Measurements from ENCODE around the gene MLEC.

The MLEC gene

DNA sequence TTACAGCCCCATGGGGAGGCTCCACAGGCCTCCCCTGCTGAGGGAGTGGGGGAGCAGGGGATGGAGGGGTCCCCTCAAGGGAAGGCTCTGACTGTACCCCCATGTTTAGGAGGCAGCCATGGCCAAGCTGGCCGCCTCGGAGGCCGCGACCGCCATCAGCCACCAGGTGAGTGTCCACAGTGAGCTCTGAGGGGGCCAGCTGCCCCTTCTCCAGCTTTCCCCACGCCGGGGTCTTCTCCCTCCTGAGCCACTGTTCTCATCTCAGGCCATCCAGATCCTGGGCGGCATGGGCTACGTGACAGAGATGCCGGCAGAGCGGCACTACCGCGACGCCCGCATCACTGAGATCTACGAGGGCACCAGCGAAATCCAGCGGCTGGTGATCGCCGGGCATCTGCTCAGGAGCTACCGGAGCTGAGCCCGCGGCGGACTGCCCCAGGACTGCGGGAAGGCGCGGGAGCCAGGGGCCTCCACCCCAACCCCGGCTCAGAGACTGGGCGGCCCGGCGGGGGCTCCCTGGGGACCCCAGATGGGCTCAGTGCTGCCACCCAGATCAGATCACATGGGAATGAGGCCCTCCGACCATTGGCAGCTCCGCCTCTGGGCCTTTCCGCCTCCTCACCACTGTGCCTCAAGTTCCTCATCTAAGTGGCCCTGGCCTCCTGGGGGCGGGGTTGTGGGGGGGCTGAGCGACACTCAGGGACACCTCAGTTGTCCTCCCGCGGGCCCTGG lies 52.2 kb downstream of the MLEC start:
- no peaks in the 10 kb centered on the region for H3K36me3 ChIP-seq (ENCODE audit: insufficient read depth, low read length)
- no peak overlapping the region for H3K4me2 ChIP-seq (ENCODE audit: low read length)
- no peaks in the 10 kb centered on the region for H3K27me3 ChIP-seq (ENCODE audit: control insufficient read depth, insufficient read depth, low read length)
- H3K9me3 ChIP-seq (replicated peaks; ENCODE audit: low read length) = no peaks in the 10 kb centered on the region
- H3K4me1 ChIP-seq (ENCODE audit: control insufficient read depth, insufficient read depth, low read length) = no peaks in the 10 kb centered on the region
- H3K4me3 ChIP-seq (ENCODE audit: low read length) = no peak overlapping the region
- H3K9ac ChIP-seq (ENCODE audit: low read depth, low read length) = no peak overlapping the region

DNA sequence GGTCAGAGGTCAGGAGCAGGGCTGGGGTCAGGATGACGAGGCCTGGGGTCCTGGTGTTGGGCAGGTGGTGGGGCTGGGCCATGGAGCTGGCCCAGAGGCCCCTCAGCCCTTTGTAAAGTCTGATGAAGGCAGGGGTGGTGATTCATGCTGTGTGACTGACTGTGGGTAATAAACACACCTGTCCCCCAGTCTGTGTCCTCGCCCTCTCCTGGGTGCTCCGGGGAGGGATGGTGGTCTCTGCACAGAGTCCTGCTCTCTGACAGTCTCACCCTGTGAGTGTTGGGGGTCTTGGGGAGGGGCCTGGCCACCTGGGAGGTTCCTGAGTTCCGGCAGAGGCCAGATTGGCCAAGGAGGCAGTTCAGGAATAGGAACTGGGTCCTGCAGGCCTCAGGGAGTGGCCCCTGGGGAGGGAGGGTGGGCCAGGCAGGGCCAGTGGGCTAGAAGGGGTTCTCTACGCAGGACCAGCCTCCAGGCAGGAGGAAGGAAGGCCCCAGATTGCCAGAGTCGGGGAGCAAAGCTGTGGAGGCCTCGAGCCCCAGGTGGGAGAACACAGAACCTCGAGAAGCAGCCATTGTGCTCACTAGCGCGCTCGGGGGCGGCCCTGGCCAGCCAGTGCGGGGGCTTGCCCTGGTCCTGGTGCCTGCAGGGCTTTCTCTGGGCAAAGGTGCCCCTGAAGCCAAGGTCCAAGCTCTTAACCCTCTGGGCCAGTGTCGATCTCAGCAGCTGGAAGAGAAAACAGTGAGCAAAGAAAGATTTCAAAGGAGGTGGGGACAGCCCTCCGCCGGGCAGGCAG lies 53.1 kb downstream of the MLEC start:
- no peaks in the 10 kb centered on the region for H3K36me3 ChIP-seq (ENCODE audit: insufficient read depth, low read length)
- no peak overlapping the region for H3K4me3 ChIP-seq (ENCODE audit: low read length)
- H3K27me3 ChIP-seq (ENCODE audit: control insufficient read depth, insufficient read depth, low read length) = no peaks in the 10 kb centered on the region
- no peaks in the 10 kb centered on the region for H3K4me1 ChIP-seq (ENCODE audit: control insufficient read depth, insufficient read depth, low read length)
- H3K9me3 ChIP-seq (replicated peaks; ENCODE audit: low read length) = no peaks in the 10 kb centered on the region
- H3K9ac ChIP-seq (ENCODE audit: low read depth, low read length) = no peak overlapping the region
- H3K4me2 ChIP-seq (ENCODE audit: low read length) = no peak overlapping the region

DNA sequence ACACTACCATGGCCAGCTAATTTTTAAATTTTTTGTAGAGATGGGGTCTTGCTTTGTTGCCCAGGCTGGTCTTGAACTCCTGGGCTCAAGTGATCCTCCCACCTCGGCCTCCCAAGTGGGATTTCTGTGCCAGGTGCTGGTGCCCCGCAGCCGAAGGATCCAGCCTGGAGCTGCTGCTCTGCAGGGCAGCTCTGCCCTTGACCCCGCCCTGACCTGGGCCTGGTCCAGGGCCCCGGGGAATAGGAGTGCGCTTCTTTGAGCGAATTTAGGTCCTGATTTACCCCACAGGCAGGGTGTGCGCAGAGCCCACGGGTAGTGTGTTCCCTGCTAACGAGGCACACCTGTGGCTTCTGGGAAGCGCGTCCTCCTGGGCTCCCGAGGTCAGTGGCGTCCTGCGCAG lies 53.9 kb downstream of the MLEC start:
- H3K4me1 ChIP-seq (ENCODE audit: control insufficient read depth, insufficient read depth, low read length) = no peaks in the 10 kb centered on the region
- H3K4me3 ChIP-seq (ENCODE audit: low read length) = no peak overlapping the region
- no peaks in the 10 kb centered on the region for H3K36me3 ChIP-seq (ENCODE audit: insufficient read depth, low read length)
- no peaks in the 10 kb centered on the region for H3K27me3 ChIP-seq (ENCODE audit: control insufficient read depth, insufficient read depth, low read length)
- no peak overlapping the region for H3K4me2 ChIP-seq (ENCODE audit: low read length)
- H3K9ac ChIP-seq (ENCODE audit: low read depth, low read length) = no peak overlapping the region
- H3K9me3 ChIP-seq (replicated peaks; ENCODE audit: low read length) = no peaks in the 10 kb centered on the region

DNA sequence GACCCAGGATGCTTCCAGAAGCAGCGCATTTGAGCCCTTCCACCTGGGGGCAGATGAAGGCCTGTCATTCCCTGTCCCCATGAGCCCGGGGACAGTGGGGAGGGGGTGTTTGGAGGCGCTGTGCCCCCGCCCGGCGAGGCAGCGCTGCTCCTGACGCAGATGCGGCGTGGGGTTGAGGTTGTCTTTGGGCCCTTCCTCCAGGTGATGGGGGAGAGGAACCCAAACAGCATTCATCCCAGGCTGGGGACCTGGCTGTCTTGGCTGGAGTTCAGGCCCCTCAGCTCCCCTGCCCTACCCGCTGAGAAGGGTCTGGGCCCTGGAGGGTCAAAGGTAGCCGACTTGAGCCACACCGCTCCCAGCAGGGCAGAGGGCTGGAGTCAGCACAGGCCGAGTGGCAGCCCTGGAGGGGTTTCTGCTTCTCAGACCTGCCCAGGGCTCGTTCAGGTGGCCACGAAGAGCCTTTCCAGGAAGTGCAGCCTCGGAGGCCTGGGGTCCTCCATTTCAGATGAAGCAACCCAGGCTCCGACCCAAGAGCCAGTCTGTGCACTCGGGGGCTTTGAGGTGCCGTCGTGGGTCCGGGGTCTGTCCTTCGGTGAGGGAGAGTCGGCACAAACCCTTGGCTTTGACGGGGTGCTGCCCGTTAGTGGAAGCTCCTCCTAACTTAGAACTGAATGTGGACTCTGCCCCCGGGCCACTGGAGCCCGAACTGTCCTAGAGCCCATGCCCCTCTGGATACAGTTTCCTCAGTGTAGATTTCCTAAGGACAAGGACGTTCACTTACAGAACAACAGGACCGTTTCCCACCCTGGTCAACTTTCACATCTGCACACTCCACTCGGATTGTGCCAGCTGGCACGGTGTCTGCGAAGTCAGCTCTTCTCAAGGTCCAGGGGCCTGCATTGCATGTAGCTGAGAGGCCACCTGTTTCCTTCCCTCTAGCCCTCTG lies 54.8 kb downstream of the MLEC start:
- H3K4me1 ChIP-seq (ENCODE audit: control insufficient read depth, insufficient read depth, low read length) = no peaks in the 10 kb centered on the region
- H3K4me2 ChIP-seq (ENCODE audit: low read length) = no peak overlapping the region
- H3K4me3 ChIP-seq (ENCODE audit: low read length) = no peak overlapping the region
- H3K9me3 ChIP-seq (replicated peaks; ENCODE audit: low read length) = no peaks in the 10 kb centered on the region
- no peak overlapping the region for H3K9ac ChIP-seq (ENCODE audit: low read depth, low read length)
- H3K27me3 ChIP-seq (ENCODE audit: control insufficient read depth, insufficient read depth, low read length) = no peaks in the 10 kb centered on the region
- H3K36me3 ChIP-seq (ENCODE audit: insufficient read depth, low read length) = no peaks in the 10 kb centered on the region

DNA sequence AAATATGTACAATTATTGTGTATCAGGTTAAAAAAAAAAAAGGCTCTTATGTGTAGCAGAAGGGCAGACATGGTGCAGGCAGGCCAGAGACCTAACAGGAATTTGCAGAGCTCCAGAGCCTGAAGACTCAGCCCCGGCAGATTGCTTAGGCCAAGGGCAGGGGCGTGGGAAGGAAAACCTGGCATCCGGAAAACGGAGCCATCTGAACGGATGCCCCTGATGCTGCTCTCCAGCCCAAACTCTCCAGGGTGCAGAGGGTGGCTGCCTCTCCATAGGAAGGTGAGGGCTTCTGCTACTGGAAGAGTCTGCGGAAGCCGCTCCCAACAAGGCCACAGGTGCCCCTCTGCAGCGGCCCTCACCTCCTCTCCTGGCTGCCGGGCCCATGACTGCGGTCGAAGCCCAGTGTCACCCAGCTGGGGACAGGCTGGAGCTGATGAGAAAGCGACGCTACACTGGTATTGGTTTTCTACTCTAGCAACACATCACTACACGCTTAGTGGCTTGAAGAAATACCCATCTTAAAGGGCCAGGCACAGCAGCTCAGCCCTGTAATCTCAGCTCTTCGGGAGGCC lies 58.1 kb downstream of the MLEC start:
- H3K4me2 ChIP-seq (ENCODE audit: low read length) = no peak overlapping the region
- no peak overlapping the region for H3K9ac ChIP-seq (ENCODE audit: low read depth, low read length)
- no peaks in the 10 kb centered on the region for H3K36me3 ChIP-seq (ENCODE audit: insufficient read depth, low read length)
- no peaks in the 10 kb centered on the region for H3K4me1 ChIP-seq (ENCODE audit: control insufficient read depth, insufficient read depth, low read length)
- H3K9me3 ChIP-seq (replicated peaks; ENCODE audit: low read length) = no peaks in the 10 kb centered on the region
- H3K27me3 ChIP-seq (ENCODE audit: control insufficient read depth, insufficient read depth, low read length) = no peaks in the 10 kb centered on the region
- no peak overlapping the region for H3K4me3 ChIP-seq (ENCODE audit: low read length)

DNA sequence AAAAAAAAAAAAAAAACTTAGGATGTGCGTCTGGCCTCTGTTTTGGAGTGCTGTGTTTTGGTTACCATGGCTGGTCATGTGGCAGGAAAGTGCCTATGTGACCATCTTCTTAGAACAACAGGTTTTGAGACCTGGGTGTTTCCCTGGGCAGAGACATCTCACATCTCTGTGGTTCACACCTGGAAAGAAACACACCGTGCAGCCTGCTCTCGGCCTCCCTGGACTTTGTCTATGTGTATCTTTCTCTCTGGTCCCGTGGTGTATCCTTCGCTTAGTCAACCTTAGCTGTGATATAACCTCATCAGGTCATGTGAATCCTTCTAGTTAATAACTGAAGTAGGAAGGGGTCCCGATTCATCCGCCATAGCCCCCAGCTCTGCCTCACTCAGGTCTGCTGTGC lies 61.3 kb downstream of the MLEC start:
- Histone ChIP-seq H3K36me3 (ENCODE audit: insufficient read depth, low read length) (no peaks in the 10 kb centered on the region), H3K4me3 (ENCODE audit: low read length) (no peak overlapping the region), H3K4me1 (ENCODE audit: control insufficient read depth, insufficient read depth, low read length) (no peaks in the 10 kb centered on the region), H3K9ac (ENCODE audit: low read depth, low read length) (no peak overlapping the region), H3K4me2 (ENCODE audit: low read length) (no peak overlapping the region), H3K27me3 (ENCODE audit: control insufficient read depth, insufficient read depth, low read length) (no peaks in the 10 kb centered on the region), H3K9me3 (replicated peaks; ENCODE audit: low read length) (no peaks in the 10 kb centered on the region)

DNA sequence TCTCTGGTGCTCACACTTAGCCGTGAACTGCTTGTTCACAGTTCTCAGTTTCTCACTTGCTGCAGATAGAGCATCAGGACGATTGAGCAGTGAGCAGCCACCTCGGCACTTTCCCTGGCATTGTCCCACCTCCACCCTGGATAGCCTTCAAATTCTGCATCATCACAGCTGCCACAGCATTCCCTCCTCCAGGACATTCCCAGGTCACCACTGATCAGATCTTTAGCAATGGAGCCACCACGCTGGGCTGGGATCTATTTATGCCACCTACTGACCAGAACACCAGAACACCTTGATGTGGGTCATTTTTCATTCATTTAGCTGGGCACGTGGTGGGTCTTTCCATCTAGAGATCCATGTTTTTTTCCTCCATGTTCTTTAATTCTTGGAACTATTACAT lies 62.3 kb downstream of the MLEC start:
- Histone ChIP-seq H3K4me1 (ENCODE audit: control insufficient read depth, insufficient read depth, low read length) (no peaks in the 10 kb centered on the region), H3K4me2 (ENCODE audit: low read length) (no peak overlapping the region), H3K9ac (ENCODE audit: low read depth, low read length) (no peak overlapping the region), H3K36me3 (ENCODE audit: insufficient read depth, low read length) (no peaks in the 10 kb centered on the region), H3K4me3 (ENCODE audit: low read length) (no peak overlapping the region), H3K27me3 (ENCODE audit: control insufficient read depth, insufficient read depth, low read length) (no peaks in the 10 kb centered on the region), H3K9me3 (replicated peaks; ENCODE audit: low read length) (no peaks in the 10 kb centered on the region)

DNA sequence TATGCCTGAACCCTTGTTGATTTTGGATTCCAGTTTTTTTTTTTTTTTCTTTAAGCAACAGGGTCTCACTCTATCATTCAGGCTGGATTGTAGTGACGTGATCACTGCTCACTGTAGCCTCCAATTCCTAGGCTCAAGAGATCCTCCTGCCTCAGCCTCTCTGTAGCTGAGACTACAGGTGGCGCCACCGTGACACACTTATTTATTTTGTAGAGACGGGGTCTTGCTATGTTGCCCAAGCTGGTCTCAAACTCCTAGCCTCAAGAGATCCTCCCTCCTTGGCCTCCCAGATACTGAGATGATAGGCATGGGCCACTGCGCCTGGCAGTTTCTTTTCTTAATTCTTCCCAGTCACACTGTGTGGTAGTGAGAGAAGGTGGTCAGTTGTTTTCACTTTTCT lies 63.9 kb downstream of the MLEC start:
- Histone ChIP-seq H3K9ac (ENCODE audit: low read depth, low read length) (no peak overlapping the region), H3K36me3 (ENCODE audit: insufficient read depth, low read length) (no peaks in the 10 kb centered on the region), H3K27me3 (ENCODE audit: control insufficient read depth, insufficient read depth, low read length) (no peaks in the 10 kb centered on the region), H3K4me2 (ENCODE audit: low read length) (no peak overlapping the region), H3K9me3 (replicated peaks; ENCODE audit: low read length) (no peaks in the 10 kb centered on the region), H3K4me1 (ENCODE audit: control insufficient read depth, insufficient read depth, low read length) (no peaks in the 10 kb centered on the region), H3K4me3 (ENCODE audit: low read length) (no peak overlapping the region)

DNA sequence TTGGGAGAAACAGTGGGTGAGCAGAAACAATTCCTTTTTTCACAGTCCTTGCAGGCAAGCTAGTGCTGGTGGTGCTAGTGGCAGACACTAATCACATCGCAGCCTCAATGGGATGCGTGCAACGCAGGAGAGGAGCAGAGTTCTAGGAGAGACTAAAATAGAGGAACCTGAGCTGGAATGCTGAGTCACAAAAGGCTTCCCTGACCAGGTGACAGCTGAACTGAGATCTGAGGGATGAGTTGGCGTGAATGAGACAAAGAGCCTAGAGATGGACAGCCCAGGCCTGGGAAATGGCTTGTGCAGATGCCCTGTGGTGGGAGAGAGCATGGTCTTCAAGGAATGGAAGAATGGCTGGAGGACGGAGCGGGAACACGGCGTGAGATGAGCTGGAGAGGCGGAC lies 64.4 kb downstream of the MLEC start:
- Histone ChIP-seq H3K36me3 (ENCODE audit: insufficient read depth, low read length) (no peaks in the 10 kb centered on the region), H3K4me3 (ENCODE audit: low read length) (no peak overlapping the region), H3K27me3 (ENCODE audit: control insufficient read depth, insufficient read depth, low read length) (no peaks in the 10 kb centered on the region), H3K9me3 (replicated peaks; ENCODE audit: low read length) (no peaks in the 10 kb centered on the region), H3K4me2 (ENCODE audit: low read length) (no peak overlapping the region), H3K9ac (ENCODE audit: low read depth, low read length) (no peak overlapping the region), H3K4me1 (ENCODE audit: control insufficient read depth, insufficient read depth, low read length) (no peaks in the 10 kb centered on the region)

Data from skeletal muscle satellite cell (primary cell).